ENCODE measurements around the gene VWA8.

GRCh38 chr13:41780715-41781706, 179.9 kb downstream of the VWA8 start:
- TF ChIP-seq OSR1 (CRISPR knock-in tag; IDR thresholded peaks at IDR 0.05) (no peak), ESRRG (CRISPR knock-in tag; IDR thresholded peaks at IDR 0.05) (no peak), CREB5 (CRISPR knock-in tag; IDR thresholded peaks at IDR 0.05; ENCODE audit: low read depth) (no peak), ZFP3 (CRISPR knock-in tag; IDR thresholded peaks at IDR 0.05) (no peak), TCF4 (CRISPR knock-in tag; IDR thresholded peaks at IDR 0.05; ENCODE audit: borderline replicate concordance) (no peak), ZFP30 (CRISPR knock-in tag; IDR thresholded peaks at IDR 0.05) (no peak), TSHZ2 (CRISPR knock-in tag; IDR thresholded peaks at IDR 0.05) (no peak), SNAI2 (CRISPR knock-in tag; IDR thresholded peaks at IDR 0.05) (no peak), RARB (CRISPR knock-in tag; IDR thresholded peaks at IDR 0.05) (no peak), BACH2 (CRISPR knock-in tag; IDR thresholded peaks at IDR 0.05; ENCODE audit: borderline replicate concordance) (no peak), ARNTL (CRISPR knock-in tag; IDR thresholded peaks at IDR 0.05; ENCODE audit: borderline replicate concordance, low read depth) (no peak), ZNF70 (CRISPR knock-in tag; IDR thresholded peaks at IDR 0.05) (no peak), ZNF565 (CRISPR knock-in tag; conservative IDR thresholded peaks at IDR 0.05; ENCODE audit: low read depth) (no peak)
- TF ChIP-seq, protein P1, sequence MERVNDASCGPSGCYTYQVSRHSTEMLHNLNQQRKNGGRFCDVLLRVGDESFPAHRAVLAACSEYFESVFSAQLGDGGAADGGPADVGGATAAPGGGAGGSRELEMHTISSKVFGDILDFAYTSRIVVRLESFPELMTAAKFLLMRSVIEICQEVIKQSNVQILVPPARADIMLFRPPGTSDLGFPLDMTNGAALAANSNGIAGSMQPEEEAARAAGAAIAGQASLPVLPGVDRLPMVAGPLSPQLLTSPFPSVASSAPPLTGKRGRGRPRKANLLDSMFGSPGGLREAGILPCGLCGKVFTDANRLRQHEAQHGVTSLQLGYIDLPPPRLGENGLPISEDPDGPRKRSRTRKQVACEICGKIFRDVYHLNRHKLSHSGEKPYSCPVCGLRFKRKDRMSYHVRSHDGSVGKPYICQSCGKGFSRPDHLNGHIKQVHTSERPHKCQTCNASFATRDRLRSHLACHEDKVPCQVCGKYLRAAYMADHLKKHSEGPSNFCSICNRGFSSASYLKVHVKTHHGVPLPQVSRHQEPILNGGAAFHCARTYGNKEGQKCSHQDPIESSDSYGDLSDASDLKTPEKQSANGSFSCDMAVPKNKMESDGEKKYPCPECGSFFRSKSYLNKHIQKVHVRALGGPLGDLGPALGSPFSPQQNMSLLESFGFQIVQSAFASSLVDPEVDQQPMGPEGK (CRISPR knock-in tag; IDR thresholded peaks at IDR 0.05; ENCODE audit: borderline replicate concordance): no peak
